GM18858 (cell line): Measurements from ENCODE around the gene HEMK1.

Experiments used
- ATAC-seq: cut with Tn5 transposase; IDR thresholded peaks from one replicate; pipeline ENCODE4 v1.9.1; 2021; ENCODE audit not compliant: unreplicated experiment

HEMK1 gene, protein sequence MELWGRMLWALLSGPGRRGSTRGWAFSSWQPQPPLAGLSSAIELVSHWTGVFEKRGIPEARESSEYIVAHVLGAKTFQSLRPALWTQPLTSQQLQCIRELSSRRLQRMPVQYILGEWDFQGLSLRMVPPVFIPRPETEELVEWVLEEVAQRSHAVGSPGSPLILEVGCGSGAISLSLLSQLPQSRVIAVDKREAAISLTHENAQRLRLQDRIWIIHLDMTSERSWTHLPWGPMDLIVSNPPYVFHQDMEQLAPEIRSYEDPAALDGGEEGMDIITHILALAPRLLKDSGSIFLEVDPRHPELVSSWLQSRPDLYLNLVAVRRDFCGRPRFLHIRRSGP

DNA sequence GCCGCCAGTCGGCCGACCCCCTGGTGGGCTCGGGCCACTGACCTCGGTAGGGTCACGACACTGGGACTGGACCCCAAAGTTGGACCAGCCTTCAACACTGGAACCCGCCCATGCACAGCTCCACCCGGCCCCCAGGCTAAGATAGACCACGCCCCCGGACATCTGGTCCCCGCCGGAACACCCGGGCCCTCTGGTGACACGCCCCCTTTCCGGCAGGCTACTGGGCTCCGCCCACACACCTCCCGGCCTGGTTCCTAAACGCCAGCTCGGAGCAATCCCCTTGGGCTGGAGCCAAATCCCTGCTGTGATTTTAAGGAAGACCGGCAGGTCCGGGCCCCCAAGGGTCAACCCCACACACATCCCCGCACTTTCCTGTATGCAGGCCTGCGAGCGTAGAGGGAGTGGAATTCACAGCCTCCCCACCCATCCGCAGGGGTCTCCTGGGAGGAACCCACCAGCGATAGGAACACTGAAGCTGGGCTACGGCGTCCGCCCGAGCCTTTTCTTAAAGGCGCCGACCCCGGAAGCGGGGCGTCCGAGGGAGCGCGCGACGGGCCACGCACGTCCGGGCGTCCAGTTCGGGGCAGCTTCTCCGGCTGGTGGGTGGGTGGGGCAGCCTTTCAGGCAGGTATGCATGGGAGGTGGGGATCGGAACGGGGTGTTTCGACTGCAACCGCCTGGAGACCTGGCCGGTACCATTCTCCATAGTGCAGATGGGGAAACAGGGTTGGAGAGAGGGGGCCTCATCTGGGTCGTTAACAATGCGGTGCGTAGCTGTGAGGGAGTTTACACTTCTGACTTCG lies at the start of gene HEMK1:
HEMK1 (plus strand) TSS at position 576 of the 803 bp plus-strand sequence. CDS start 1,583 bp downstream, outside the sequence.
- peak; percentile 36 for ATAC-seq

DNA sequence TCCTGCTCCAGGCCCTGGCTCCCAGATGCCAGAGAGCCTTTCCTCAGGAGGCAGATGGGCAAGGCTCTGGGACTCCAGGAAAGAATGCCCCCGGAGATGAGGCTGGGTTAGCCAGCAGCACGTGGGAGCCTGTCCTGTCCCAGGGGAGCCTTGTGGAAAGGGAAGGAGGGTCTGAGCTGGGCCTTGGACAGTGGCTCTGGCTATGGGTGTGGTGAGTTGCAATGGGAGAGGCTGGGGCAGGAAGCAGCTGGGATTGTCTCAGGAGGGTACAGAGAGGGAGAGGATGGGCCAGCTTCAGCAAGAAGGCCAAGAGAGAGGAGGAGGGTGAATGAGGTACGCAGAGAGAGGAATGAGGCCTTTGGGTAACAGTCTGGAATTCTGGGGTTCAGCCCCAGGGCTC lies 48.5 kb upstream of the HEMK1 start:
- ATAC-seq, result no peak

DNA sequence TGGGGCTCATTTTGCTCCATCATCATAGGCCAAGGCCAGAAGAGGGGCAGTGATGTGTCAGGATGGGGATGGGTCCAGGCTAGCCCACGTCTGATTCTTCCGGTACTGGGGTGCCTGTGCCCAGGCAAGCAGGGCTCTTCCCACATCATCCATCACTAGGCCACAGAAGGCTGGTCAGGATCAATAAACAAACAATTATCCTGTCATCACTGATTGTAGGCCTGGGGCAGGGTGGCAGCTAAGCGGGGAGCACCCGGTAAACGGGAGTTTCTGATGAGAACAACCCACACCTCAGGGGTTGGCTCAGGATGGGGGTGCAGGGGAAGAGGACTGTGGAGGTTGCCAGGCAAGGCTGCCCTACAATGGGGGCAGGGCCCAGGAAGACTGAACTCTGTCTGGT lies 47.8 kb upstream of the HEMK1 start:
- no peak for ATAC-seq

DNA sequence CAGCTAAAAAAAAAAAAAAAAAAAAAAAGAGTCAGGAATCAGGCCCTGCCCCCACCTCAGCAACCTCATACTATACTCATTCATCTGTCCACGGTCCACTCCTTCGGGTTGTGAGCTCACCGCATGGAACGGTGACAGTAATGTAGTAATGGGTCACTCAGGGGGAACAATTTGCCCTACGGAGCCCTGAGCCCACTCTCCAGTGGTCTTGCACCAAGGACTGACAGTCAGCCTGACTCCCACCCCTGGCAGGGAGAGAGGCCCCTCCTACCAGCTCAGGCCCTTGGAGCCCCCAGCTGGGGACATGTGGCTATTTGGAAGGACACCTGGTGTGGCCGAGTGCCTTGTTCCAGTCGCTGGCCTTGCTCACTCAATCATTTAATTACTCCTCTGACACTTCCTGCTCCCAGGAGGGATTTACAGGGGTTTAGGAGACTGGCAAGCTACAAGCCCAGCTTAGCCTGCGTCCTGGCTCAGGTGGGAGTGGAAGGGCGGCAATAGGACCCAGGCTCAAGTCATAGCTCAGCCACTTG lies 46.0 kb upstream of the HEMK1 start:
- no peak for ATAC-seq

DNA sequence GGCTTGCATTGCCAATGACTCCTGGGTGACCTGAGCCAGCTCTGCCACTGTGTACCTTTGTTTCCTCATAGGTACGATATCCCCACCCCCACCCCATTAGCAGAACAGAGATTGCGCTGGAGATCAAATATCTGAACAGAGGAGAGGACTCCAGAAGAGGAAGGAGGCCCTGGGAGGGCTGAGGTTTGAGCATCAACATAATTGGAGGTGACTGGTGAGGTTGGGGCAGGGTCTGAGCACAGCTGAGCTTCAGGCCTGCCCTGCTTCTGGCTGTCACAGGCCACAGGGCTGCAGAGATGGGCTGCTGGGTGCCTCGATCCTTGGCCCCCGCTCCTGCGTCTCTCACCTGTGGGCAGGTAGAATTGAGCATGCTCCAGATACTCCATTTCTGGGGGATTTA lies 44.6 kb upstream of the HEMK1 start:
- no peak for ATAC-seq

DNA sequence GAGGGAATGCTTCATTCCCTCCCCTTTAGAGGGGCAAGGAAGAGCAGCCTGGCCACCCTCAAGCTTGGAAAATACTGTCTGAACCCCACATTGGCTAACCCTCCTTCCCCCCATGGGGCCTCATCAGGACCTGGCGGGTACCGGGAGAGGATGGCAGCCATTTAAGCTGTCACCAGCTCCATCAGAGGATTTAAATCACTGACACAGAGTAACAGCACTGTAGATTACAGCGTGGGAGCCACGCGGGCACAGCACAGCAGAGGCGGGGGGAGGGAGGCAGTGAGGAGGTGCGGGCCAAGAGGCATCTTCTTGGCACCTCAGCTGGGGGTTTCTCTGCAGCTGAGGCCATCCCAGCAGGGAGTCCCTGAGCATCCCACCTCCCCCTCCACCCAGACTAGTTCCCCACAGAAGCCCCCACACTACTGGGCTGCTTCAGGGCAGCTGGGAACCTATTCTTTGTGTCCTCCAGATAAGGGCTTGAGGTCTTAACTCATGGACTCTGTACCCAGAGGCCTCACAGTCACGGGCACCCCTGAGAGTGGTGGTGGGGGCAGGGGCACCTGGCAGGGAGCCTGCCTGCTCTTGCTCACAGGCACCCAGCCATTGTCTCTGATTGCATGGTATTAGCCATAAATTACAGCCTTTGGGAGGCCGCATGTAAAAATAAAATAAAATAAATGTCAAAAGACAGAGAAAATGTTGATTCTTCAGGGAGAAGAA lies 44.0 kb upstream of the HEMK1 start:
- no peak for ATAC-seq

DNA sequence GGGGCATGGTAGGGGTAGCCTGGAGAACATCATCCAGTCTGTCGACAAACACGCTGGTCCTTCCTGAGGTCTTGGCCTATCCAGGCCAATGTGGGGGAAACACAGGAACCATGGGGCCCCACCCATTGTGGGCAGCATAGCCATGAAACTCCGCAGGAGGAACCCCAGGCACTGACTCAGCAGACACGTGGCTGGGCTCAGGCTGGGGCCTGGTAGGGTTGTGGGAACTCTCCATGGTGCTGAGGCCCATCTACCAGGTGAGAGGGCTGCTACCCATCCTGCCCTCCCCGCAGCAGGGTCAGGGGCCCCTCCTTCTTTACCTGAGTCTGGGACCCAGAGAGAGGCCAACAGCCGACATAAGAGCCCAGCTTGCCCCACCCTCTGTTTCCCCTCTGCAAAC lies 43.3 kb upstream of the HEMK1 start:
- ATAC-seq, result no peak

DNA sequence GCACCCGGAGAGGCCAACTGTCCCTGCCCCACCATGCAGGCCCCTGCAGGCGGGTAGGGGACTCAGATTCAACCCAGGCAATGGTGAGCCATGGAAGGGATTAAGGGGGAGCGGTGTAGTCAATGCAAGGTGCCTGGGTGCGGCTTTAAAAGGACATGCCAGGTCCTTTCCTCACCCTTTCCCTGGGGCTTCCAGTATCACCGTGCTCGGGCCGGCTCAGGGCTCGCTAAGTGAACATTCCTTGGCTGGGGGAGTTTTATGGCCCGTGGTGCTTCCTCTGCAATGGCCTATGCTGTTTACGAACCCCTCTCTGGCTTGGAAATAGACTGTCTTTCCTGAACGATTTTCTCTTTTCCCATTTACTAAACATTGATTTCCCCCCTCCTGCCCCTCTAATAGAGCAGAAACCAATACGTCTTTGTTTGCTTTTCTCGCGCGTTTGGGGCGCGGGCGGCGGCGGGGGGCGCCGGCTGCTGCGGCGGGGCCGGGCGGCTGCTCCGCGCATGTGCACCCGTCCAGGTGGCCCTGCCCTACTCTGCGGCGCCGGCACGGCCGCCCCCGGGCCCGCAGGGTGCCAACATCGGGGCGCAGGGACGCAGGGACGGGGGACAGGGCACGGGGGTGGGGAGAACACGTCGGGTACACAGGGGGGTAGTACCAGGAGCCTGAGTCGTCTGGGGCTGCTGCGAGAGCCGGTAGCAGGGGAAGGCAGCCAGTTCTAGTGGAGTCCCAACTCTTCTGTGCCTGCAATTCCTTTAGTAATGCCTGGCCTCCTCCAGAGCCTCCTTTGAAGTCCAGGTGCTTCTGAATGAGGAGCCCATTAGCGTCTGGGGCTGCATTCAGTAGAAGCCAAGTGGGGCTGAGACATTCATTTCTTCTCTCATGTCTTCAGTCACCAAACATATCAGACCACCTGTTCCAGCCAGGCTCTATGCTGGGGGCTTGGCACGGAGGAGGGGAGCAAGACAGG lies 39.0 kb upstream of the HEMK1 start:
- ATAC-seq, result no peak

DNA sequence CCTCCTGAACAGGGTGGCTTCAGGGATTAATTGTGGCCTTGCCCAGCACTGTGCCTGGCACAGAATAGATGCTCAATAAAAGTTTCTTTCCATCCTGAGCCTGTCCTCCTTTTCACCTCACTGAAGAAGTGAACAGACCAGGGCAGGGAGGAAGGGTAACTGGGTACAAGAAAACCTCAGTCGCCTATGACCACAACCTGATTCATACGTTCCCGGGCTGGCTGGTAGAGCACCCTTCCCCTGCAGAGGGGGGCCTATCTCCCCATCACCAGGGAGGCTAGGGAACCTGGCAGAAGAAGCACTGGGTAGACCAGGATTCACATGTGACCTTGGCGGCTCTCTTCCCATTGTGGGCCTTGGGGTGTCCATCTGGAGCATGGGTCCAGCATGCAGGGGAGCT lies 38.1 kb upstream of the HEMK1 start:
- no peak for ATAC-seq

DNA sequence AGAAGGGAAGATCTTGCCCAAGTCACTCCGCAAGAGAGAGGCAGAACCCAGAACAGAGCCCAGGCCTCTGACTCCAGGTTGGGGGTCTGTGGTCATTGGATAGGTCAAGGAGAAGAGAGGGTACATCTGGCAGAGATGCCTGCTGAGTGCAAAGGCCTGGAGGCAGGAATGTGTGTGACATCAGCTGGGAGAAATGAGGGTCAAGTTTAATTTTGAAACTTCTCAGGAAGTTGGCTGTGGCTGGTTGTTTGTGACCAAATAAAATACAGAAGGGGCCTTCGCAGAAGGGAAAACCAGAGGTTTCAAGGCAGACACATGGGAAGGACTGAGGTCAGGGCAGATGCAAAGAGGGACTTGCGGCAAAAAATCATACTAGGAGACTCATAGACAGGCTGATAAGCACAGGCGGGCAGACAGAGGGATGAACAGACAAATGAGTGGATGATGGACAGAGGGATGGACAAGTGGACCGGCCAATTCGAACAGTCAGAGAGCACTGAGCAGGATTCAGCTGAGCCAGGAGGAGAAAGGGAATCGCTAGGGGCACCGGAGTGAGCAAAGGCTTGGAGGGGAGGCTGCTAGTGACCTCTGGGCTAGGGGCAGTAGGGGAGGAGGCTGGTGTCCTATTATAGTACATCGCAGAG lies 37.1 kb upstream of the HEMK1 start:
- ATAC-seq, result no peak

DNA sequence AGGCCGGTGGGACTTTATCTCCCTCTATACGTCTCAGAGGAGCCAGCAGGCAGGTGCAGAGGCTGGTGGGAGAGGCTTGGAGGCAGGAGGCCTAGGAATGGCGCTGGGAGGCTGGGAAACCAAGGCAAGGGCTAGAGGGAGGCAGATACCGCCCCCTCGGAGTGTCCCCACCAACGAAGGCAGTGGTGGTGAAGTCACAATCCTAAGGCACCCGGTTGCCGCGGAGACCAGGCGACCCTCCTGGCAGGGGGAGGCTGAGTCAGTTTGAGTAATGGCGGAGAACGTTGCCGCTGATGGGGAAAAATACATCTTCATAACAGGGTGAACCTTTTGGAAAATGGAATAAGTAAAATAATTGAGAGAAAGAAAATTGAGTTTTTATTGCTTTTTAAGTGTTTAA lies 36.0 kb upstream of the HEMK1 start:
- no peak for ATAC-seq

DNA sequence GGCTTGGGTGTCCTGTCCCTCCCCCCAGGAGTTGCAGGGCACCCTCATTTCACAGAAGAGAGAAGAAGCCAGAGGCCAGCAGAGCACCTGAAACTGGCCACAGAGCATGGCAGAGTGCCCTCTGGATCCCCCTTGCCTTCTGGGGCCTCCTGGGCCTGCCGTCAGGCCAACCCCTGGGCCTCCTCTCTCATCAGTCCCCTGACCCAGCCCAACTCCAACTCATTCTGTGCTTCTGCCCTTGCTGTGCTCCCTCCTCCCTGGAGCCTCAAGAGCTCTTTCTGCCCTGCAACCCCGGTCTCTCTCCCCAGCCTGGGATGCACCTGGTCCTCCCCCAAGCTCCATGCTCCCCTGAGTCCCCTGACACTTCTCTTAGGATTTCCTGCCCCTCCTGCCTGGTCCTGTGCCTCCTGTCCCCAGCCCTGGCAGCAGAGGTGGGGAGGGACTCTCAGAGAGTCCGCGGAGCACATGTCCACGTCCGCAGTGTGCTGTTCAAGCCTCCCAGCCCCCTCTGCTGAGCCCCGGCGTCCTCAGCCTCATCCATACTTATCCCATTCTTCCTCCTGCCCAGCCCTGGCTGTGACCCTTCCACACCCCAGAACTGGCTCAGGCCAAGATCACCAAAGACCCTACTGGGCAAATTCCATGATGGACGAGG lies 35.4 kb upstream of the HEMK1 start:
- ATAC-seq, result no peak

DNA sequence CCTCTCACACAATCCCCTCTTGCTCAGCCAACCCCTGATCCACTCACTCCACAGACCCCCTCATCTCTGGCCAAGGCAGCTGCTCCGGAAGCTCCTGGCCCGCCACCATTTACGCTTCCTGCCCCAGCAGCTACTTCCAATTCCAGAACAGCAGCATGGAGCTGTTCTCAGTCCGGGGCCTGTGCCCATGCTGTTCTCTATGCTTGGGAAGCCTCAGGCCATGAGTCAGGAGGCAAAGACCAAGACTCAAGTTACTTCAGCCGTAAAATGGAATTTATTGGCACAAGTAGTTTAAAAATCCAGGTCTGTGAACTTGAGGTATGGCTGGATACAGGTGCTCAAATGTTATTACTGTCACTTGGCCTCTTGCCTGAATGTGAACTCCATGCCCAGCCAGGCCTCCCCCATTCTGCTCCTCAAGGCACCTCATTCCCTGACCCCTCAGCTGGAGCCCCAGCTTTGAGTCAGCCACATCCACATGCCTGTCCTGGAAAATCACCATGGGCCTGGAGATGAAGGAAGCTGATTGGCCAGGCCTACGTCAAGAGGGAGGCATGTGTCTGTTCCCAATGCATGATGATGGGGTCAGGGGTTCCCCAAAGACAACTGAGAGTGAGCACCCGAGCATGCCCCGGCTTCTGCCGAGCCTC lies 34.5 kb upstream of the HEMK1 start:
- no peak for ATAC-seq

DNA sequence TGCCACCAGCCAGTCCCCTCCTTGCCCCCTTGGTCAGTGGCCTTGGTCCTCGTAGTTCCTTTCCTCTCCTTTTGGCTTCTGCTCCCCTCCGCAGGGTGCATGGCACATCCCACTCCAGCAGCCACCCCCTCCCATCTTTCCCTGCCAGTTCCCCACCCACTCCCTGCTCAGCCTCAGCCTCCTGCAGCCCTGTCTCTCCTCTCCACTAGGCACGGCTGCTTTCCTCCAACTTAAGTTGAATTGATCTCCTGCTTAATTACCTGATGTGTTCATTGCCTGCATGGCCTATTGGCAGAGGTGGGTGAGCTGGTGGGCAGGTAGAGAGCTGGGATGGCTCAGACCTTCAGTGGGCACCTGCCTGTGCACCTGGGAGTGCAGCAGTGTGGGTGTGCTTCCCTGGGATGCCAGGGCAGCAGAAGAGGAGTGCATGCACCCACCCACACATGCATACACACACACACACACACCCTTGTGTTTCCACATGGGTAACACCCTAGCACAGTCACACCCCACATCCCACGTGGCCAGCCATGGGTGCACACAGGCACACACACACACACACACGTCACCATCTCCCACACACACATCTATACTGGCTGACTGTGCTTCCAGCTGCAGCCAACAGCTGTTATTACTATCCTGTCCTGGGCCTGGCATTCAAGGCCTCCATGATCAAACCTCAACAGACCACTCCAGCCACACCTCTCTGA lies 32.7 kb upstream of the HEMK1 start:
- no peak for ATAC-seq

DNA sequence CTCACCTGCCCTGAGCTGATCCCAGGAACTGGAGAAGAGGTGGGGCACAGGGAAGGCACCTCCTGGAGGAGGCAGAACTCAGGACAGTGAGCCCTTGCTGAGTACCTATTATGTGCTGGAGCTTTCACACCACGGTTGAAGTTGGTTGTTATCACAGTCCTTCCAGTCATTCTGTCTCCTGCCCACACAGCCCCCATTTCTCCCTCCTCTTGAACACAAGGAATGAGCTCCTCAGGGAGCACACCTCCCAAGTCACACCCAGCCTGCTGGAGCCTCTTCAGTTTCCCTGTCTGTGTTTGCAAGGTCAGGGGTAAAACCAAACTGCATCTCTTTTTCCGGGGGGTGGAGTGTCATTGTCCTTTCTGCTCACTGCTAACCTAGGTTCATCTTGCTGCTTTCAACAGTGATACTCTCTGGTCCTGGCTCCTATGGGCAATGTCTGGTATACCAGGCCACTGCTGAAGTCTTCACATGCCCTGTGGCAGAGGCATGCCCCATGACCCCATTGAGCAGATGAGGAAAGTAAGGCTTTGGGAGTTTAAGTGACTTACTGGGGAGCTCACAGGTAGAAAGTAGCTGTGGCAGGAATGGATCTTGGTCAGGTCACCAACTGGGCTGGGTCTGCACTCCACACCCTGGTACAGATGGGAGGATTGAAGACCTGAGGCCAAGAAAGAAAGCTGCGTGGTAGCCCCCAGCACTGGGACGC lies 31.7 kb upstream of the HEMK1 start:
- ATAC-seq, result no peak

DNA sequence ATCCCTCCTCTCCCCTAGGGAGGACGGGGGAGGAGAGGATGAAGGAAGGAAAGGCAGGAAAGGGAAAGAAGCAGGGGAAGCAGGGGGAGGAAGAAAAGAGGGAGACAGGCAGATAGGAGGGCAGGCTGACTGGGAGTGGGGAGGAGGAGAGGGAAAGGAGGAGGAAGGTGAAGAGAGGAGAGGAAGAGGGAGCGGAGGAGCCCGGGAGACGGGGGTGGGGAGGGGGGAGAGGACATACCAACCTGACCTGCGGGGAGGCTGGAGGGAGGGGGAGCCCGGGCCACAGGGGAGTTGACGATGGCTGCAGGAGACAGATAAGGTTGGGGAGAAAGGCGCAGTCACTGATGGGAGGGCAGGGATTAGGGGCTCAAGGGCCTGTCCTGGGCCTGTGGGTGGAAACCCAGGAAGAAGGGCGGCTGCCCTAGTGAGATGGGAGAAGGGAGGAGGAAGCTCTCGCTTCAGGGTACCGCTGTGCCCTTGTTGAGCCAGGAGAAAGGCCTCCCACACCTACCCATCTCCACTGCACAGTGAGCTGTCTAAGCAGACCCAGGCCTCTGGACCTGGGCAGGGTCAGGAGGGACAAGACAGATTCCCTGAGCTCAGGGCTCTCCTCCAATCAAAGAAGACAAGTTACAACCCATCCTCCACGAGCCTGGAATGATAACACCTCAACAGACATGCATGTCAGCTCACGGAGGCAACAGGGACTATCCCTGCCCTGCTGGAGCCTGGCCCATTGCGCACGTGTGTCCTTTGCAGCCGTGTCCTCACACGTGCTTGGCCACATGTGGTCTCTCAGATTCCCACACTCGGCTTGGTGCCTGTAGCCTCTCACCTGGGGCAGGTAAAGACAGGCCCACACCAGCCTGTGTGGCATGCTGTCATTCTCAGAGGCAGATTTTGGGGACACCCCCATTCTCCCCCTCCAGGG lies 29.7 kb upstream of the HEMK1 start:
- no peak for ATAC-seq
